Urinary bladder (tissue), 4 donors: Measurements from ENCODE around the gene VGLL3. TPM values are rescaled to one million over a fixed set of nuclear protein-coding genes. Genes with fewer than 3 reads are reported as not detected.

ENCODE experiments used
- DNase-seq: peaks from one replicate; pipeline ENCODE4 v3.0.0-alpha.2; 2015; ENCODE audit errors: extremely low spot score
- H3K27ac ChIP-seq: one replicate; pipeline ENCODE4 v1.5.1; 2013; ENCODE audit warnings: low read depth, mild to moderate bottlenecking, moderate library complexity
- H3K36me3 ChIP-seq: one replicate; pipeline ENCODE4 v1.6.1; 2013; ENCODE audit warnings: mild to moderate bottlenecking, moderate library complexity; ENCODE audit not compliant: insufficient read depth
- H3K4me1 ChIP-seq: one replicate; pipeline ENCODE4 v1.6.1; 2013; ENCODE audit warnings: mild to moderate bottlenecking, moderate library complexity; ENCODE audit not compliant: insufficient read depth
- H3K4me3 ChIP-seq: one replicate; pipeline ENCODE4 v1.5.1; 2013; ENCODE audit warnings: low read depth, low read length
- WGBS: extraction: QIAGEN DNeasy Blood & Tissue Kit; methylation state at CpG from one replicate; pipeline ENCODE4 v1.1.7; 2013; 5-methylcytosine and 5-hydroxymethylcytosine counted together
- polyA plus RNA-seq: library from polyadenylated mRNA; stranded (reverse); fragments of 200-250 nt; gene quantifications from one replicate; pipeline ENCODE4 v1.2.3, GENCODE V29; 2013
- total RNA-seq: library from RNA; depleted of rRNA; stranded (reverse); fragments of >200 nt; gene quantifications from one replicate; pipeline ENCODE4 v1.2.3, GENCODE V29; 2014
- donor health status: healthy with polysubstance abuse.
- donor health status: healthy.

Gene VGLL3
- total and polyA plus RNA-seq, 2 donors = 5.7 to 36.2 TPM

- Histone ChIP-seq H3K27ac (no peak overlapping the region), H3K4me1 (no peaks in the 10 kb centered on the region), H3K36me3 (no peaks in the 10 kb centered on the region), H3K4me3 (no peak overlapping the region)
- 78% methylated on average over 2 of the region's 2 CpGs for WGBS
- no peak for DNase-seq
These were observed 36.2 kb downstream of the VGLL3 start for GRCh38 chr3:86954747-86955146.

DNA sequence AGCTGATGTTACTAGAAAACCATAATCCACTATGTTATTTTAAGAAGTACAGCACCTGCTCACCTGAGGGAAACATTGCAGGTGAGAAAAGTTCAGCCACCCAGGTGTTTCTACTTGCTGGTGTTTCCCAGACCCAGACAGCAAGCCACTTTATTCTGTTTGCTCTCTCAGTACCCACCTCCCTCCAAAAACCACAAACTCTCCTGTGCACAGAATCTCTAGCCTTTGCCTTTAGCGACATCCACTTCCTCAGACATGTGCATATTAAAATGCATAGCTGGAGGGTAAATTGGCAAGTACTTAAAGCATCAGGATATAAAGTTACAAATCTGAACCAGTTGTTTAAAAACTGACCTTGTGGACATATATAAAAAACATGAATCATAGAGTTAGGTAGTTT lies 36.7 kb downstream of the VGLL3 start:
- DNase-seq = no peak
- WGBS = 56% methylated on average over 1 of the region's 1 CpG
- Histone ChIP-seq H3K4me3 (no peak overlapping the region), H3K4me1 (no peaks in the 10 kb centered on the region), H3K27ac (no peak overlapping the region), H3K36me3 (no peaks in the 10 kb centered on the region)

DNA sequence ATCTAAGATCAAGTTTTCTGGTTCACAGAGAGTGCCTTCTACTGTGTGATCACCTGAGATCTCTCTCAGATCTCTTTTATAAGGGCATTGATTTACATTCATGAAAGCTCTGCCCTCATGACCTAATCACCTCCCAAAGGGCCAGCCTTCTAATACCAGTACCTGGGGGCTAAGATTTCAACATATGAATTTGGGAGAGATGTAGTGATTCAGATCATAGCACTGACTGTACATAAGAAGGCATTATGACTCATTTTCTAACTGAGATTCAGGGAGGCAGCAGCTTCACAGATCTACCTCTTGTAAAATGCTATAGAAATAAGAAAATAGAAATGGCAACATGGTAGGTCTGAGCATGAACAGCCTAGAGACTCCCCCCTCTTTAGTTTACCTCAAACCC lies 39.6 kb downstream of the VGLL3 start:
- Histone ChIP-seq H3K4me3 (no peak overlapping the region), H3K36me3 (no peaks in the 10 kb centered on the region), H3K27ac (no peak overlapping the region), H3K4me1 (no peaks in the 10 kb centered on the region)
- DNase-seq = no peak

DNA sequence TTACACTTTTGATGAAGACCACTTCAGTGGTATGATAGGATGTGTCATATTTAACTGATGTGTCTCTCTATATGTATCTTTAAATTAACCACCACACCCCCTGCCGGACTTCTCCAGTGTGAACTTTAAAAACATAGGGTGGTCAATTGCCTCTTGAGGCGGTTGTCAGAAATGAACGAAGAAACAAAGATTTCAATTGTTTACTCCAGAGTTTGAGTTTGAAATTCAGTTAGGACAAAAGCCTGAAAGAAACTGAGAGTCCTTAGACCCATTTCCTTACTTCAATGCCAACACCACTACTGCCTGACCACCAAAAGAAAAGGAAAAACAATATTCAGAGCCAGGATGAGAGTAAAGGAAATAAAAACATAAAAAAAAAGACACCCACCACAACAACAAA lies 40.2 kb downstream of the VGLL3 start:
- WGBS = 88% methylated on average over 3 of the region's 3 CpGs
- no peak for DNase-seq
- no peak overlapping the region for H3K4me3 ChIP-seq
- H3K36me3 ChIP-seq = no peaks in the 10 kb centered on the region
- no peak overlapping the region for H3K27ac ChIP-seq
- no peaks in the 10 kb centered on the region for H3K4me1 ChIP-seq

DNA sequence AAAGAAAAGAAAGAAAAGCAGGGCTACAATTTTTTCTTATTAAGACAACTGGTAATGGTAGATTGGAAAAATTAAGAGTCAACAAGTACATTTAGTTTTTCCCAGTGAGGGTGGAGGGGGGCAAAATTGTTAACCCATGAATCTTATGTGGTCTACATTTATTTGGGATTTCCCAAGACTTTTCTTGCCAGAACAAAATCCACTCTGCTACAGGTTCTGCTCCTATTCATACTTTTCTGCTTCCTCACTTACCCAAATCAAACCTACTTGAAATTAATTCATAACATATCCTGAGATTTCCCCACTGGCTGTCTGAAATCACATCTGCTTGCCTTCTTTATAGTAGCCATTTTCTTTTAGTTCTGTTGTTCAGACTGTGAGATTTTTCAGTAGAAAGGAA lies 41.1 kb downstream of the VGLL3 start:
- no peak overlapping the region for H3K4me3 ChIP-seq
- H3K27ac ChIP-seq = no peak overlapping the region
- no peaks in the 10 kb centered on the region for H3K4me1 ChIP-seq
- DNase-seq = no peak
- no peaks in the 10 kb centered on the region for H3K36me3 ChIP-seq

- no peak for DNase-seq
- no peak overlapping the region for H3K4me3 ChIP-seq
- H3K4me1 ChIP-seq = no peaks in the 10 kb centered on the region
- 89% methylated on average over 1 of the region's 1 CpG for WGBS
- H3K36me3 ChIP-seq = no peaks in the 10 kb centered on the region
- no peak overlapping the region for H3K27ac ChIP-seq
These were observed 42.1 kb downstream of the VGLL3 start for GRCh38 chr3:86948822-86949221.

GRCh38 chr3:86942206-86942605 lies 48.7 kb downstream of the VGLL3 start:
- no peak for DNase-seq
- H3K36me3 ChIP-seq = no peaks in the 10 kb centered on the region
- 63% methylated on average over 3 of the region's 3 CpGs for WGBS
- no peak overlapping the region for H3K4me3 ChIP-seq
- H3K4me1 ChIP-seq = no peaks in the 10 kb centered on the region
- H3K27ac ChIP-seq = no peak overlapping the region

GRCh38 chr3:86938416-86939105 lies 52.4 kb downstream of the VGLL3 start:
- WGBS = 59% methylated on average over 3 of the region's 3 CpGs
- Histone ChIP-seq H3K27ac (no peak overlapping the region), H3K4me3 (no peak overlapping the region), H3K4me1 (no peaks in the 10 kb centered on the region), H3K36me3 (no peaks in the 10 kb centered on the region)
- DNase-seq = no peak

- WGBS = 43% methylated on average over 6 of the region's 6 CpGs
- H3K4me3 ChIP-seq = no peak overlapping the region
- peak; percentile 29 for DNase-seq
These were observed 53.6 kb downstream of the VGLL3 start for GRCh38 chr3:86937306-86937791.

DNA sequence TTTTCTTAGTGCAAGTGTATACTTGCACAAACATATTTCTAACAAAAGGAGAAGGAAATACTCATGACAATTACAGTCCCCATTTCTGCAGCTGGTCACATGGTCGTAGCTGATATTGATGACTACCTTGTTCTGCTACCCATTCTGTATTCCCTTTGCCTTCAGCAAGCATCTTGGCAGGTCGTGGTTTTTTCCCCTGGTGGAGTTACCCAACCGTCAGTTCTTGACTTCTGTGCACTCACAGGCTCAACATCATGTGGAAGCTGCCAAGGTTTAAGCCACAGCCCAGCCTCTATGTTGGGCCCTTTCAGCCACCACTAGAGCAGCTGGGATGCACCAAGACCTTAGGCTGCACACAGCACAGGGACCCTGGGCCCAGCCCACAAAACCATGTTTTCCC lies 56.1 kb downstream of the VGLL3 start:
- H3K27ac ChIP-seq = no peak overlapping the region
- WGBS = 79% methylated on average over 3 of the region's 3 CpGs
- no peak overlapping the region for H3K4me3 ChIP-seq
- DNase-seq = no peak
- no peaks in the 10 kb centered on the region for H3K36me3 ChIP-seq
- H3K4me1 ChIP-seq = no peaks in the 10 kb centered on the region

More at GRCh38 chr3:86937306-86937791, 53.6 kb downstream of the VGLL3 start:
- Histone ChIP-seq H3K27ac (no peak overlapping the region), H3K4me1 (no peaks in the 10 kb centered on the region), H3K36me3 (no peaks in the 10 kb centered on the region)

DNA sequence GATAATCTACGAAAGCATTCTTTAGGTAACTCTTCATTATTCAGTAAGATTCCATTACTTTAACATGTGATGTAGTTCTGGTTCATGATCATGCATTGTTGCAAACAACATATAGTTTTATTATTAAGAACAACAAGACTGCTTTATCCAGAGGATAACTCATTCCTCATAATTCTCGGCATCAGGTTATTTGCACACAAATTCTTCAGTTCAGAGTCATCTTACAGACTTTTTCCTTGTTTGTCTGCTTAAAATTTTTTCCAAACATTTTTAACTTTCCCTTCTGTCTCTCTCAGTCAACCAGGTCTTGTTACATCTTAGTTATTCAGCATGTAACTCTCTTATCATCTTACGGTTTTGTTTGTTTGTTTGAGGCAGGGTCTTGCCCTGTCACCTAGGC lies 60.1 kb downstream of the VGLL3 start:
- DNase-seq = no peak
- Histone ChIP-seq H3K27ac (no peak overlapping the region), H3K4me1 (no peaks in the 10 kb centered on the region), H3K4me3 (no peak overlapping the region), H3K36me3 (no peaks in the 10 kb centered on the region)
- WGBS = 64% methylated on average over 3 of the region's 3 CpGs

- no peaks in the 10 kb centered on the region for H3K4me1 ChIP-seq
- no peaks in the 10 kb centered on the region for H3K36me3 ChIP-seq
- no peak overlapping the region for H3K4me3 ChIP-seq
- WGBS = 52% methylated on average over 1 of the region's 1 CpG
- no peak overlapping the region for H3K27ac ChIP-seq
- DNase-seq = no peak
These were observed 60.8 kb downstream of the VGLL3 start for GRCh38 chr3:86930181-86930580.

DNA sequence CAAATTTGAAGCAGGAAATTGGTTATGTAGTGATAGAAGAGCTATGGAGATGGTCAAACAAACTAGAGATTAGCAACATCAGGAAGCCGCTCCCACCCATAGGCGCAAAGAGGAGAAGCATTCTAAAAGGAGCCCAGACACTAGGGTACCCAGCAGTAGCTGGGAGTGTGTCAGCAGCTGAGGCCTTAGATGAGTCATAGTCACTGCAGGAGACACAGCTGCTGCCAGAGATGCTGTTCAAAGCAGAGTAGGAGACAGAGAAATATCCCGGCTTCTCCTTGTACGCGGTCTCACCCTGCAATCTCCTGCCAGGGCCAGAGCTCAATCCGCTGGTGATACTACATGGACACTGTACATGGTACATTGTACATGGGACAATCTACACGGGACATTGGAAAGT lies 61.9 kb downstream of the VGLL3 start:
- no peaks in the 10 kb centered on the region for H3K36me3 ChIP-seq
- no peak for DNase-seq
- no peaks in the 10 kb centered on the region for H3K4me1 ChIP-seq
- no peak overlapping the region for H3K4me3 ChIP-seq
- 90% methylated on average over 7 of the region's 7 CpGs for WGBS
- H3K27ac ChIP-seq = no peak overlapping the region

DNA sequence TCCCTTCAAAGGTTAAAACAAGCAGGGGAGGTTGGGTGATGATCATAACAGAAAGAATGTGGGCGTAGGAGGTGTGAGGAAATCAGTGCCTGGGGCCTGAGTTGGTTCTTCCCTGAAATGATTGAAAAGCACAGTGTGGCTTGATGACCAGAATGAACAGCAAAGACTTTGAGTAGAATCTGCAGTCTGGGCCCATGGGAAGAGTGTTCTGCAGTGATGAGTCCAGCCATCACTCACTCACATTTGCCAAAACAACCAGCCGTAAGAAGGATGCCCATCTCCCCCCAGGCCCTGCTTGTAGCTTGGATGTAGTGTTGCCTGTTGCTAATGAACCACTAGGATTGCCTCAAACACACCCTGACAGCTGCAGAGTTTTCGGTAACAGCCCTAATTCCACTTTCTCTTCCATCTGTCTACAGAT lies 67.9 kb downstream of the VGLL3 start:
- no peak overlapping the region for H3K4me3 ChIP-seq

More for the DNA sequence above, 67.9 kb downstream of the VGLL3 start:
- no peak for DNase-seq
- no peak overlapping the region for H3K27ac ChIP-seq
- 48% methylated on average over 3 of the region's 3 CpGs for WGBS
- H3K4me1 ChIP-seq = no peaks in the 10 kb centered on the region
- no peaks in the 10 kb centered on the region for H3K36me3 ChIP-seq
